WTC11 (cell line): Measurements from ENCODE around the gene AFF3. TPM values are rescaled to one million over a fixed set of nuclear protein-coding genes. Genes with fewer than 3 reads are reported as not detected.

Experiments used
- ATAC-seq: fragments of 200-7000 bp; cut with Tn5 transposase; 2 replicates; pipeline ENCODE4 v1.10.0; 2021; ENCODE audit warnings: mild to moderate bottlenecking, moderate library complexity
- CTCF ChIA-PET: fragments of 300-600 bp; sonication (Branson Sonifier 250); formaldehyde crosslinking; loops from one replicate; lab custom pipeline; 2021; ENCODE audit warnings: antibody characterized with exemption; lab: Charles Lee
- POLR2A ChIA-PET: fragments of 350-600 bp; sonication (Branson Sonifier 250); formaldehyde crosslinking; loops from one replicate; lab custom pipeline; 2021; ENCODE audit warnings: antibody characterized with exemption; lab: Charles Lee
- DNase-seq: peaks from one replicate; pipeline ENCODE4 v3.0.0; 2021; ENCODE audit warnings: low spot score
- H3K27ac Mint-ChIP-seq: 2 replicates; pipeline ENCODE4 v1.8.0; 2021; ENCODE audit warnings: mixed read lengths
- H3K27me3 Mint-ChIP-seq: 2 replicates; pipeline ENCODE4 v1.8.0; 2021; ENCODE audit warnings: low read depth, mild to moderate bottlenecking, moderate library complexity, mixed read lengths
- H3K36me3 Mint-ChIP-seq: 2 replicates; pipeline ENCODE4 v1.8.0; 2021; ENCODE audit warnings: mixed read lengths
- H3K4me1 Mint-ChIP-seq: 2 replicates; pipeline ENCODE4 v1.8.0; 2022; ENCODE audit warnings: mixed read lengths
- H3K4me3 Mint-ChIP-seq: 2 replicates; pipeline ENCODE4 v1.8.0; 2021; ENCODE audit warnings: mild to moderate bottlenecking, moderate library complexity, mixed read lengths
- H3K9me3 Mint-ChIP-seq: 2 replicates; pipeline ENCODE4 v1.8.0; 2021; ENCODE audit warnings: mixed read lengths
- CREM ChIP-seq: sonication (generic); formaldehyde crosslinking; IDR thresholded peaks from 2 replicates; pipeline ENCODE4 v1.8.1; 2022; ENCODE audit warnings: mild to moderate bottlenecking, missing genetic modification reagents, moderate library complexity
- GRHL2 ChIP-seq: fragments of 250-450 bp; sonication (Bioruptor Pico); IDR thresholded peaks from 2 replicates; pipeline ENCODE4 v1.8.0; 2022; ENCODE audit warnings: mild to moderate bottlenecking, moderate library complexity; ENCODE audit not compliant: insufficient replicate concordance, severe bottlenecking
- IRF2 ChIP-seq: sonication (generic); formaldehyde crosslinking; IDR thresholded peaks from 2 replicates; pipeline ENCODE4 v1.8.0; 2022; ENCODE audit warnings: low read depth, missing genetic modification reagents, borderline replicate concordance
- KAT7 ChIP-seq: sonication (generic); formaldehyde crosslinking; IDR thresholded peaks from 2 replicates; pipeline ENCODE4 v1.8.1; 2023; ENCODE audit warnings: missing genetic modification reagents, mild to moderate bottlenecking, borderline replicate concordance
- NFYB ChIP-seq: sonication (generic); formaldehyde crosslinking; conservative IDR thresholded peaks from 2 replicates; pipeline ENCODE4 v1.8.0; 2022; ENCODE audit warnings: low read depth, missing genetic modification reagents
- OVOL2 ChIP-seq: fragments of 250-450 bp; sonication (Bioruptor Pico); IDR thresholded peaks from 2 replicates; pipeline ENCODE4 v1.9.0; 2021; ENCODE audit warnings: mild to moderate bottlenecking, borderline replicate concordance
- SMAD4 ChIP-seq: sonication (generic); formaldehyde crosslinking; IDR thresholded peaks from 2 replicates; pipeline ENCODE4 v1.8.0; 2022; ENCODE audit warnings: mild to moderate bottlenecking, missing genetic modification reagents
- ZNF219 ChIP-seq: sonication (generic); formaldehyde crosslinking; IDR thresholded peaks from 2 replicates; pipeline ENCODE4 v1.8.0; 2023; ENCODE audit warnings: missing genetic modification reagents, mild to moderate bottlenecking, borderline replicate concordance
- ZNF416 ChIP-seq: fragments of 250-450 bp; sonication (Bioruptor Pico); IDR thresholded peaks from 2 replicates; pipeline ENCODE4 v1.9.0; 2021; ENCODE audit warnings: mild to moderate bottlenecking, inconsistent platforms
- total RNA-seq: library from RNA; stranded (reverse); gene quantifications from 3 replicates; pipeline ENCODE4 v1.2.3, GENCODE V29; 2021
- TF ChIP-seq, protein P1 (sequence below): sonication (generic); formaldehyde crosslinking; IDR thresholded peaks from 2 replicates; pipeline ENCODE4 v1.8.0; 2022; ENCODE audit warnings: missing genetic modification reagents
- TF ChIP-seq, protein P2 (sequence below): sonication (generic); formaldehyde crosslinking; IDR thresholded peaks from 2 replicates; pipeline ENCODE4 v1.8.1; 2023; ENCODE audit warnings: mild to moderate bottlenecking, missing genetic modification reagents, moderate library complexity
- TF ChIP-seq, protein P3 (sequence below): fragments of 250-450 bp; sonication (Bioruptor Pico); IDR thresholded peaks from 2 replicates; pipeline ENCODE4 v1.9.0; 2021; ENCODE audit warnings: moderate library complexity, mild to moderate bottlenecking, inconsistent platforms, borderline replicate concordance
- TF ChIP-seq, protein P4 (sequence below): sonication (generic); formaldehyde crosslinking; IDR thresholded peaks from 2 replicates; pipeline ENCODE4 v1.8.0; 2022; ENCODE audit warnings: mild to moderate bottlenecking, missing genetic modification reagents
- TF ChIP-seq, protein P5 (sequence below): sonication (generic); formaldehyde crosslinking; IDR thresholded peaks from 2 replicates; pipeline ENCODE4 v1.8.0; 2022; ENCODE audit warnings: mild to moderate bottlenecking, missing genetic modification reagents
- TF ChIP-seq, protein P6 (sequence below): fragments of 200-600 bp; IDR thresholded peaks from 2 replicates; pipeline ENCODE4 v1.8.0; 2022; ENCODE audit warnings: antibody characterized with exemption
- TF ChIP-seq, protein P7 (sequence below): sonication (generic); formaldehyde crosslinking; conservative IDR thresholded peaks from 2 replicates; pipeline ENCODE4 v1.8.1; 2023; ENCODE audit warnings: mild to moderate bottlenecking, low read depth, missing genetic modification reagents, moderate library complexity
- TF ChIP-seq, protein P8 (sequence below): sonication (generic); formaldehyde crosslinking; IDR thresholded peaks from 2 replicates; pipeline ENCODE4 v1.8.1; 2023; ENCODE audit warnings: mild to moderate bottlenecking, missing genetic modification reagents, borderline replicate concordance

Gene AFF3
- total RNA-seq, 1 experiment from 2014 or later = 1.2 TPM

DNA sequence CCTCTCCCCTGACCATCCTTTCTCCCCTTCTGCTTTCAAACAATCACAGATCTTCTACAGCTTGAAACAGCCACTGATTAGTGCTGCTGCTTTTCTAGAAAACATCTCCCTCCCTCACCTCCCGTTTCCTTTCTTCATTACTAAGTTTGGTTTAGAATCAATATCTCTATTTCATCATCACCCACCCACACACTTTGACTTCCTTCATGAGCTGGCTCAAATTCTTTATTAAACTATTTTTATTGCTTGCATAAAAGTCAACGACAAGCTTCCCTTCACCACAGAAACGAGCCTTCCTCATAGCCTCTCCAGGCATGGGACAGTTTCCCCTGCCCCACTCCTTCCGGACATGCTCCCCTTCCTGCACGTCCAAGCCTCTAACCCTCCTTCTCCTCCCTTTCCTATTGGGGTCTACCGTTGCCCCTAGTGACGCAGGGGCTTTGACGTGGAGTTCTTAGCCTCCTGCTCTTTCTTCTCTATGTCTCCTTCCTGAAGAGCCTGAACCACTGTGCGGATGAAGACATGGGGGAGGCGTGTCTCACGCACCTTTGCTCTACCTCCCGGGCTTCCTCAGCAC, 172.0 kb downstream of the AFF3 start (continued):
- TF ChIP-seq, protein P1, sequence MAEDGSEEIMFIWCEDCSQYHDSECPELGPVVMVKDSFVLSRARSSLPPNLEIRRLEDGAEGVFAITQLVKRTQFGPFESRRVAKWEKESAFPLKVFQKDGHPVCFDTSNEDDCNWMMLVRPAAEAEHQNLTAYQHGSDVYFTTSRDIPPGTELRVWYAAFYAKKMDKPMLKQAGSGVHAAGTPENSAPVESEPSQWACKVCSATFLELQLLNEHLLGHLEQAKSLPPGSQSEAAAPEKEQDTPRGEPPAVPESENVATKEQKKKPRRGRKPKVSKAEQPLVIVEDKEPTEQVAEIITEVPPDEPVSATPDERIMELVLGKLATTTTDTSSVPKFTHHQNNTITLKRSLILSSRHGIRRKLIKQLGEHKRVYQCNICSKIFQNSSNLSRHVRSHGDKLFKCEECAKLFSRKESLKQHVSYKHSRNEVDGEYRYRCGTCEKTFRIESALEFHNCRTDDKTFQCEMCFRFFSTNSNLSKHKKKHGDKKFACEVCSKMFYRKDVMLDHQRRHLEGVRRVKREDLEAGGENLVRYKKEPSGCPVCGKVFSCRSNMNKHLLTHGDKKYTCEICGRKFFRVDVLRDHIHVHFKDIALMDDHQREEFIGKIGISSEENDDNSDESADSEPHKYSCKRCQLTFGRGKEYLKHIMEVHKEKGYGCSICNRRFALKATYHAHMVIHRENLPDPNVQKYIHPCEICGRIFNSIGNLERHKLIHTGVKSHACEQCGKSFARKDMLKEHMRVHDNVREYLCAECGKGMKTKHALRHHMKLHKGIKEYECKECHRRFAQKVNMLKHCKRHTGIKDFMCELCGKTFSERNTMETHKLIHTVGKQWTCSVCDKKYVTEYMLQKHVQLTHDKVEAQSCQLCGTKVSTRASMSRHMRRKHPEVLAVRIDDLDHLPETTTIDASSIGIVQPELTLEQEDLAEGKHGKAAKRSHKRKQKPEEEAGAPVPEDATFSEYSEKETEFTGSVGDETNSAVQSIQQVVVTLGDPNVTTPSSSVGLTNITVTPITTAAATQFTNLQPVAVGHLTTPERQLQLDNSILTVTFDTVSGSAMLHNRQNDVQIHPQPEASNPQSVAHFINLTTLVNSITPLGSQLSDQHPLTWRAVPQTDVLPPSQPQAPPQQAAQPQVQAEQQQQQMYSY = no peak
- TF ChIP-seq GRHL2 (CRISPR knock-in tag) (no peak), ZNF219 (CRISPR knock-in tag) (no peak), IRF2 (CRISPR knock-in tag) (no peak), OVOL2 (CRISPR knock-in tag) (no peak), ZNF416 (no peak)
- TF ChIP-seq, protein P2, sequence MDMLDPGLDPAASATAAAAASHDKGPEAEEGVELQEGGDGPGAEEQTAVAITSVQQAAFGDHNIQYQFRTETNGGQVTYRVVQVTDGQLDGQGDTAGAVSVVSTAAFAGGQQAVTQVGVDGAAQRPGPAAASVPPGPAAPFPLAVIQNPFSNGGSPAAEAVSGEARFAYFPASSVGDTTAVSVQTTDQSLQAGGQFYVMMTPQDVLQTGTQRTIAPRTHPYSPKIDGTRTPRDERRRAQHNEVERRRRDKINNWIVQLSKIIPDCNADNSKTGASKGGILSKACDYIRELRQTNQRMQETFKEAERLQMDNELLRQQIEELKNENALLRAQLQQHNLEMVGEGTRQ (CRISPR knock-in tag) = no peak
- TF ChIP-seq, protein P3, sequence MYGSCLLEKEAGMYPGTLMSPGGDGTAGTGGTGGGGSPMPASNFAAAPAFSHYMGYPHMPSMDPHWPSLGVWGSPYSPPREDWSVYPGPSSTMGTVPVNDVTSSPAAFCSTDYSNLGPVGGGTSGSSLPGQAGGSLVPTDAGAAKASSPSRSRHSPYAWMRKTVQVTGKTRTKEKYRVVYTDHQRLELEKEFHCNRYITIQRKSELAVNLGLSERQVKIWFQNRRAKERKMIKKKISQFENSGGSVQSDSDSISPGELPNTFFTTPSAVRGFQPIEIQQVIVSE (CRISPR knock-in tag) = no peak
- TF ChIP-seq, protein P4, sequence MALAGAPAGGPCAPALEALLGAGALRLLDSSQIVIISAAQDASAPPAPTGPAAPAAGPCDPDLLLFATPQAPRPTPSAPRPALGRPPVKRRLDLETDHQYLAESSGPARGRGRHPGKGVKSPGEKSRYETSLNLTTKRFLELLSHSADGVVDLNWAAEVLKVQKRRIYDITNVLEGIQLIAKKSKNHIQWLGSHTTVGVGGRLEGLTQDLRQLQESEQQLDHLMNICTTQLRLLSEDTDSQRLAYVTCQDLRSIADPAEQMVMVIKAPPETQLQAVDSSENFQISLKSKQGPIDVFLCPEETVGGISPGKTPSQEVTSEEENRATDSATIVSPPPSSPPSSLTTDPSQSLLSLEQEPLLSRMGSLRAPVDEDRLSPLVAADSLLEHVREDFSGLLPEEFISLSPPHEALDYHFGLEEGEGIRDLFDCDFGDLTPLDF (CRISPR knock-in tag) = no peak
- TF ChIP-seq, protein P5, sequence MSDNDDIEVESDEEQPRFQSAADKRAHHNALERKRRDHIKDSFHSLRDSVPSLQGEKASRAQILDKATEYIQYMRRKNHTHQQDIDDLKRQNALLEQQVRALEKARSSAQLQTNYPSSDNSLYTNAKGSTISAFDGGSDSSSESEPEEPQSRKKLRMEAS (CRISPR knock-in tag) = no peak

DNA sequence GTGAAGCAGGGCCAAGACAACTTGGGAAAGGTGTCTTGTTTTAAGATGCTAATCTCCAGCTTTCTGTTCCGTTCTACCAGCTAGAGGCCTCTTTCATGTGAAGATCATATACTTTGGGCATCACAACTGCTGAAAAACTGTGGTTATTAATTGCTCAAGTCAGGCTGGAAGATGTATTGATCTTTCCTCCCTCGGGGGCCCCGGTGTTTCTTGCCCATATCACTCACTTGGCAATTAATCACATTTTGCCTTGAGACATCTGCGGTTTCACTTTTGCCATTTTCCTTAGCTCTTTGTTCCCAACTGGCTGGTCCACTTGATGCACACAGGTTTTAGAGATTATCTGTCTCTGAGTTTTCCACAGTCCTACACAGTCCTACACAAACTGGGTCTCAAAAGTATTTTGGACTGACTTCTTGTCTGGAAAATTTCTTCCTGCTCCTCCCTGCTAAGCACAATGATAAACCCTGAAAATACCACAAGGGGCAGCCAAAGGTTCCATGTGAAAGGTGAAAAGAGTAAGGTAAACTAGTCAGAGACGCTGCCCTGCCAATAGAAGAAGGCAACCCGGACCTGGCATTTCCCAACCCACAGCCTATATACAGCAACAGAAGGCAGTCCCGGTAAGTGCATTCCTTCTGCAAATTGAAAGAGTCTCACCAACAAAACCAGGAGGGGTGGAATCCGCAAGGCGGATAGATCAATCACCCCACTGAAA, 181.0 kb downstream of the AFF3 start:
- no peak overlapping the region for H3K27ac Mint-ChIP-seq
- ATAC-seq = peak; percentile 43
- TF ChIP-seq, protein P6, sequence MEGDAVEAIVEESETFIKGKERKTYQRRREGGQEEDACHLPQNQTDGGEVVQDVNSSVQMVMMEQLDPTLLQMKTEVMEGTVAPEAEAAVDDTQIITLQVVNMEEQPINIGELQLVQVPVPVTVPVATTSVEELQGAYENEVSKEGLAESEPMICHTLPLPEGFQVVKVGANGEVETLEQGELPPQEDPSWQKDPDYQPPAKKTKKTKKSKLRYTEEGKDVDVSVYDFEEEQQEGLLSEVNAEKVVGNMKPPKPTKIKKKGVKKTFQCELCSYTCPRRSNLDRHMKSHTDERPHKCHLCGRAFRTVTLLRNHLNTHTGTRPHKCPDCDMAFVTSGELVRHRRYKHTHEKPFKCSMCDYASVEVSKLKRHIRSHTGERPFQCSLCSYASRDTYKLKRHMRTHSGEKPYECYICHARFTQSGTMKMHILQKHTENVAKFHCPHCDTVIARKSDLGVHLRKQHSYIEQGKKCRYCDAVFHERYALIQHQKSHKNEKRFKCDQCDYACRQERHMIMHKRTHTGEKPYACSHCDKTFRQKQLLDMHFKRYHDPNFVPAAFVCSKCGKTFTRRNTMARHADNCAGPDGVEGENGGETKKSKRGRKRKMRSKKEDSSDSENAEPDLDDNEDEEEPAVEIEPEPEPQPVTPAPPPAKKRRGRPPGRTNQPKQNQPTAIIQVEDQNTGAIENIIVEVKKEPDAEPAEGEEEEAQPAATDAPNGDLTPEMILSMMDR = no peak
- TF ChIP-seq CREM (CRISPR knock-in tag) (no peak), KAT7 (CRISPR knock-in tag) (no peak), NFYB (CRISPR knock-in tag) (no peak), SMAD4 (CRISPR knock-in tag) (no peak)
- TF ChIP-seq, protein P7, sequence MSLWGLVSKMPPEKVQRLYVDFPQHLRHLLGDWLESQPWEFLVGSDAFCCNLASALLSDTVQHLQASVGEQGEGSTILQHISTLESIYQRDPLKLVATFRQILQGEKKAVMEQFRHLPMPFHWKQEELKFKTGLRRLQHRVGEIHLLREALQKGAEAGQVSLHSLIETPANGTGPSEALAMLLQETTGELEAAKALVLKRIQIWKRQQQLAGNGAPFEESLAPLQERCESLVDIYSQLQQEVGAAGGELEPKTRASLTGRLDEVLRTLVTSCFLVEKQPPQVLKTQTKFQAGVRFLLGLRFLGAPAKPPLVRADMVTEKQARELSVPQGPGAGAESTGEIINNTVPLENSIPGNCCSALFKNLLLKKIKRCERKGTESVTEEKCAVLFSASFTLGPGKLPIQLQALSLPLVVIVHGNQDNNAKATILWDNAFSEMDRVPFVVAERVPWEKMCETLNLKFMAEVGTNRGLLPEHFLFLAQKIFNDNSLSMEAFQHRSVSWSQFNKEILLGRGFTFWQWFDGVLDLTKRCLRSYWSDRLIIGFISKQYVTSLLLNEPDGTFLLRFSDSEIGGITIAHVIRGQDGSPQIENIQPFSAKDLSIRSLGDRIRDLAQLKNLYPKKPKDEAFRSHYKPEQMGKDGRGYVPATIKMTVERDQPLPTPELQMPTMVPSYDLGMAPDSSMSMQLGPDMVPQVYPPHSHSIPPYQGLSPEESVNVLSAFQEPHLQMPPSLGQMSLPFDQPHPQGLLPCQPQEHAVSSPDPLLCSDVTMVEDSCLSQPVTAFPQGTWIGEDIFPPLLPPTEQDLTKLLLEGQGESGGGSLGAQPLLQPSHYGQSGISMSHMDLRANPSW (CRISPR knock-in tag) = no peak
- TF ChIP-seq, protein P8, sequence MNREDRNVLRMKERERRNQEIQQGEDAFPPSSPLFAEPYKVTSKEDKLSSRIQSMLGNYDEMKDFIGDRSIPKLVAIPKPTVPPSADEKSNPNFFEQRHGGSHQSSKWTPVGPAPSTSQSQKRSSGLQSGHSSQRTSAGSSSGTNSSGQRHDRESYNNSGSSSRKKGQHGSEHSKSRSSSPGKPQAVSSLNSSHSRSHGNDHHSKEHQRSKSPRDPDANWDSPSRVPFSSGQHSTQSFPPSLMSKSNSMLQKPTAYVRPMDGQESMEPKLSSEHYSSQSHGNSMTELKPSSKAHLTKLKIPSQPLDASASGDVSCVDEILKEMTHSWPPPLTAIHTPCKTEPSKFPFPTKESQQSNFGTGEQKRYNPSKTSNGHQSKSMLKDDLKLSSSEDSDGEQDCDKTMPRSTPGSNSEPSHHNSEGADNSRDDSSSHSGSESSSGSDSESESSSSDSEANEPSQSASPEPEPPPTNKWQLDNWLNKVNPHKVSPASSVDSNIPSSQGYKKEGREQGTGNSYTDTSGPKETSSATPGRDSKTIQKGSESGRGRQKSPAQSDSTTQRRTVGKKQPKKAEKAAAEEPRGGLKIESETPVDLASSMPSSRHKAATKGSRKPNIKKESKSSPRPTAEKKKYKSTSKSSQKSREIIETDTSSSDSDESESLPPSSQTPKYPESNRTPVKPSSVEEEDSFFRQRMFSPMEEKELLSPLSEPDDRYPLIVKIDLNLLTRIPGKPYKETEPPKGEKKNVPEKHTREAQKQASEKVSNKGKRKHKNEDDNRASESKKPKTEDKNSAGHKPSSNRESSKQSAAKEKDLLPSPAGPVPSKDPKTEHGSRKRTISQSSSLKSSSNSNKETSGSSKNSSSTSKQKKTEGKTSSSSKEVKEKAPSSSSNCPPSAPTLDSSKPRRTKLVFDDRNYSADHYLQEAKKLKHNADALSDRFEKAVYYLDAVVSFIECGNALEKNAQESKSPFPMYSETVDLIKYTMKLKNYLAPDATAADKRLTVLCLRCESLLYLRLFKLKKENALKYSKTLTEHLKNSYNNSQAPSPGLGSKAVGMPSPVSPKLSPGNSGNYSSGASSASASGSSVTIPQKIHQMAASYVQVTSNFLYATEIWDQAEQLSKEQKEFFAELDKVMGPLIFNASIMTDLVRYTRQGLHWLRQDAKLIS = no peak

More for the DNA sequence above, 181.0 kb downstream of the AFF3 start:
- DNase-seq = no peak
- H3K4me1 Mint-ChIP-seq = peaks cover 13% of the 10 kb centered on the region
- no peak overlapping the region for H3K4me3 Mint-ChIP-seq
- H3K36me3 Mint-ChIP-seq = no peaks in the 10 kb centered on the region
- H3K9me3 Mint-ChIP-seq = no peaks in the 10 kb centered on the region
- POLR2A ChIA-PET = no interaction called here
- CTCF ChIA-PET = interaction anchor here (1.1 to 1.4 kb wide), 2 partner anchors 299 to 302 kb away, joined by 4 to 6 read pairs; no protein-coding TSS in a partner anchor
- H3K27me3 Mint-ChIP-seq = no peaks in the 10 kb centered on the region
